Stimulated activated naive CD4-positive, alpha-beta T cell (primary cell): ENCODE measurements around the gene LRRC8C.

ENCODE experiments used
- DNase-seq, 6 experiments: peaks; one replicate each; lab custom pipeline; 2025; lab: John Stamatoyannopoulos, UW

The LRRC8C gene

DNA sequence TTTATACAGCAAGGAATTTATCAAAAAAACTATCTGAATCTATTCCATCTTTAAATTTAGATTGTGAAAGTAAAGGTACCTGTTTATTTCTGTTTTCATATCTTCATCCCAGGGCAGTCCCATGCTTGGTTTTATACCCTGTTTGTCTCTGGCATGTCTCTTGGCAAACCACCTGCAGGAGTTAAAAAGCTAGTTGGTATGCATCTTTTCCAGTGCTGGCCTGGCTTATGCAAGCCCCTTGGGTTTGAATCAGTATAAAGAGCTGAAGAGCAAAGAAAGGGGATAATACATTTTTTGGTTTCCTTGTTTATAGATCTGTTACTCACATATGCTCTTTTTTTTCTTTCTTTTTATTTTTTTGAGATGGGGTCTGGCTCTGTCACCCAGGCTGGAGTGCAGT, 37.8 kb downstream of the LRRC8C start:
- no peak for DNase-seq

DNA sequence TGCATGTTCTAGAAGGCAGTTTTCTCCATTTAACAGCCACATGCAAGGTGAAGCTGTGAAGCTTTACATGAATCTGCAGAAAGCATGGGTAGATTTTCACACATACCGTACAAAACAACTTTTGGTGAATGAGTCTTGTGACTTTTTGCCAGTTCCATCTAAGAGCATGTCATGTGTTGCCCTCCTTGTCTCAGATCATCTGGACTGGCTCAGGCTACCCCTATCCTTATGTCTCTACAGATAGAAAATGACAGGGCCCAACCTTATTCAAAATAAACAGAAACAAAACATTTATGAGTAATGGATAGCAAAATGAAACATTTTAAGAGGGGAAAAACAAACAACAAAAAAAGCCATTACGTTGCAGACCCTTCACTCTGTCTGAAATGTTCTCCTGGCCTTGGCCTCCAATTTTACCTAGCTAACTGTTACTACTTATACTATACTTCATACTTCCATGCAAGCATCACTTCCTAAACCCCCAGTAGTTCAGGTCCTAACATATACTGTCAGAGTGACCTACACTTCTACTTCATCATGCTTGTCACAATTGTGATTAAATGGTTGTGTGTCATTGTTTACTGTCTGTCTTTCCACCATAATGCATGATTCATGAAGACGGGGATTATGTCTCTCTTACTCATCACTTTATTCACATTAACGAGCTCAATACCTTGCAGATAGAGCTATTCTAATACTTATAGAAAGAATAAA, 39.0 kb downstream of the LRRC8C start:
- DNase-seq = no peak

DNA sequence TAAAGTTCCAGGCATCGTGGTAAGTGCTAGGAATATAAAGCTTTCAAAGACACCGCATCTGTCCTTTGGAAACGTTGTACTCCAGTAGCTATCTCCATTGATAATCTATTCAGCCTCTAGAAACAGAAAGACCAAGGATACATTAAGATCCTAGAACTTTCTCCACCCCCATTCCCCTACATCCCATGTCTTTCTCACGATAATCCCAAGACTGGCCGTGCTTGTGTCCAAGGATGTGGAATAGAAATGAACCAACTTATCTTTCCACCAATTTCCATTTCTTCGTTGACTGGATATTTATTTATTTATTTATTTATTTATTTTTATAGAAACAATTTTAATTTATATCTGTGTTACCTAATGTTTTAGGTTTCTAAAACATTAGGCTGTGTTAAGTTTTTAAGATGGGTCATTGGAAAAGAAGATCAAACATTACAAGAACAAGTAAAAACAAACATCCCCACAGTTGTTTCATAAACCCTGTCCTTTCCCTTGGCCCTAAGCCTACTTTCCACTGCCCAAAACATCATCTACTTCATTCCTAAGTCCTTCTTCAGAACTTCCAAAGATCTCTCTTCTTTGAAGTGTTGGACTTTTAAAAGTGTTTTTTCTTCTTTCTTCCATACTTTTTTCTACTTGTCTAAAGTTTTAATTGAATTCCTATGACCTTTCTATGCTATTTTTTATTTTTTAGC, 39.7 kb downstream of the LRRC8C start:
- no peak for DNase-seq

DNA sequence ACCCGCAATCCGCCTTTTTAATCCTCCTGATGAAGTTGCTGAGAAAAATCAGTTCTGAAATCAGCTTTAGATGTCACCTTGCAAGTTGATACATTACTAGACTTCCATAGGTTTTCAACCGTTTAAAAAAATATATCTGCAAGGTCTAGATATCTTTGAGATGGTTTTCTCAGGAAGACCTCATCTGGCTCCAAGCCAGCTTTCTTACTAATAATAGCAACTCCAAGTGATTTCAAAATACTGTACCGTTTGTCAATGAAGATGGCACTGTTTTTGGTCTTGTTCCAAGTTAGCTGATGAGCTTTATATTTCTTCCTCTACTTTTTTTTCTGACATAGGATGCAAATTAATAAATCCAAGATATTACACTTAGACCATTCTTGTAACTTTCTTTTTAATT, 40.3 kb downstream of the LRRC8C start:
- no peak for DNase-seq

DNA sequence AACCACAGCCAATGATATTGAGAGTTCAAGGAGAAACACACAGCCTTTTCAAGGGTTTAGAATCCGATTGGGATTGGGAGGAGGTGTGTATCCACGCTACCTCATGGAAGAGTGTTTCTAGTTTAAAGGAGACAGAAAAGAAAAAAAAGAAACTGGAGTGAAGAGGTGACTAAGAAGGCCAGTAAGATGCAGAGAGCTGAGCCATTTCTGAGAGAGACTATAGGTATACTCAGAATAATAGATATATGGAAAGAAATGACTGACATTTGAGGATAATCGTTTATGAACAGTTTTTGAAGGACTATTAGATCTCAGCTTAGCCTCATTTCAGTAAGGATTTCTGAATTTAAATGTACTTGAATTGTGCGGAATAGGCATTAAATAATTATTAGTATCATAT, 42.8 kb downstream of the LRRC8C start:
- no peak for DNase-seq

DNA sequence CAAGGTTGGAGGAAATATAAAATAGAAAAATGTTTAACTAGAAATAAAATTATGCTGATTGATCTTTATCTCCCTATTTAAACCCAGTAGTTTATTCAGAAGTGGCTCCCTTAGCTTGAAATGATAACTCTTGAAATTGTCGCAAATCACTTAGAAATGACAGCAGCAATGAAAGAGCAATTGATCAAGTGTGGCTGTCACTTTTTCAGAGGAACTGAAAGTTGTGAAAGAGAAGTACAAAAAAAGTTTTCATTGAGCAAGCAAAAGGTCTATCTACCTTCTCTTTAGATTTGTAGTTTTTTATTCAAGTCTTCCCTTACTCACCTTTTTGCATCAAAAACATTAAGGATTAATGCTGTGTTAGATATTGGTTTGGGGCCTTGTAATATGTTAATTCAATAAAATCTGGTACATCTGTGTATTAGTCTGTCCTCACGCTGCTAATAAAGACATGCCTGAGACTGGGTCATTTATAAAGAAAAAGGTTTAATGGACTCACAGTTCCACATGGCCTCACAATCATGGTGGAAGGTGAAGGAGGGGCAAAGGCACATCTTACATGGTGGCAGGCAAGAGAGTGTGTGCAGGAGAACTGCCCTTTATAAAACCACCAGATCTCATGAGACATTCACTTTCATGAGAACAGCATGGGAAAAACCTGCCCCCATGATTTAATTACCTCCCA, 48.3 kb downstream of the LRRC8C start:
- DNase-seq = no peak

DNA sequence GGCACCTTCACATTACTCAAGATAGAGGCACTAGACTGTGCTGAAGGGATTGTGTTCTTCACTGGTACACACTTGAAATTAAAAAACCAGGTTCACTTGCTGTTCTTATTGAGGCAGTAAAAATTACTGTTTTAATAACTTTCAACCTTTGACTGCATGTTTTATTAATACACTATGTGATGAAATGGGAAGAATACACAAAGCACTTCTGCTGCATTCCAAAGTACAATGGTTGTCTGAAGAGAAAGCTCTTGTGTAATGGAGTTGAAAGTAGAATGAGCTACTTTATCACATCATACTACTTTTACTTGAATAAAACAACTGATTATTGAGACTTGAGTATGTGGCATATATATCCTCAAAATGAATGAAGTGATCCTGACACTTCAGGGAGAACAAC, 49.7 kb downstream of the LRRC8C start:
- no peak for DNase-seq

DNA sequence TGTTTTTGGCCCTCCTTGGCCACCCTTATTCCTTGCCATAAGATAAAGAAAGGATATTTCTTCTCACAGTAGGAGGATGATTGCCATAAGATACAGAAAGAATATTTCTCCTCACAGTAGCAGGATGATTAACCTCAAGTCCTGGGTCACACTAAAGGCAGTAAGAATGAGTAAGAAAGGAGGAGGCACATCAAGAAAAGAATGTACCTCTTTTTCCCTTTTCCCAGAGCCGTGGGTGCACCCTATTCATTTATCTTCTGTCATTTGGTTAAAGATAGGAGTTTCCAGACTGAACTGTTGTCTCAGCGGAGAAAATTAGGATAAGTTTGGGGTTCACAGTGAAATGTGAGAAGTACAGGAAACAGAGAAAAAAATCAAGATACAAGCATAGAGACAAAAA, 52.5 kb downstream of the LRRC8C start:
- DNase-seq = no peak

DNA sequence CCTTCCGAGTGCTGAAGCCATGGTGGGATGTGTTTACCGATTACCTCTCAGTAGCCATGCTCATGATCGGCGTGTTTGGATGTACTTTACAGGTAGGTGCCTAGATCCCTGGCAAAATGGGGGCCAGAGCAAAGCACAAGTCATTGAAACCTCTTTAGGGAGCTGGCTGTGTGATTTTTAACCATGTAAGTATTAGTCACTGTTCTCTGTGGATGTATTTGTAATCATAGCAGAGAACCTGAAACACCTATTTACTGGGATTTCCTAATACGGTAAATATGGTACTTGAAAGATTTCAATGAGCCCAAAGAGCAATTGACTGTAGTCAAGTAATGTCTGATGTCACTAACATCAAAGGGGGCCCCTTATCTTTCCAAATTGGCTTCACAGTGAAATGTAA, 53.6 kb downstream of the LRRC8C start:
- DNase-seq = no peak

DNA sequence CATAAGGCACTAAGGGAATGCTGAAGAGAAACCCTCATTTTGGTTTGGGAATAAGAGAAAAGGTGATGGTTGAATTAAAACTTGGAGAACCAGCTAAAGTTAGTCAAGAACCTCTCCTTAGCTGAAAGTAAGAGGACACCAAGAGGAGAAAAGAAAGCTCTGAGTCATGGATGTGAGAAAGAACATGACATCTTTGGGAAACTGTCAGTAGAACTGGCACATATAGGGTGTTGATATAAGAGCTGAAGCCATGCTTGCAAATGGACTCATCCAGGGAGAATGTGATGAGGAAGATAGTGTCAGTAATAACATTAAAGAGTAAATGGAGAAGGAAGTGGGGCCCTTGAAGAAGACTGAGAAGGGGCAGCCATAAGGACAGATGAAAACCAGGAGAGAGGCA, 54.3 kb downstream of the LRRC8C start:
- no peak for DNase-seq

DNA sequence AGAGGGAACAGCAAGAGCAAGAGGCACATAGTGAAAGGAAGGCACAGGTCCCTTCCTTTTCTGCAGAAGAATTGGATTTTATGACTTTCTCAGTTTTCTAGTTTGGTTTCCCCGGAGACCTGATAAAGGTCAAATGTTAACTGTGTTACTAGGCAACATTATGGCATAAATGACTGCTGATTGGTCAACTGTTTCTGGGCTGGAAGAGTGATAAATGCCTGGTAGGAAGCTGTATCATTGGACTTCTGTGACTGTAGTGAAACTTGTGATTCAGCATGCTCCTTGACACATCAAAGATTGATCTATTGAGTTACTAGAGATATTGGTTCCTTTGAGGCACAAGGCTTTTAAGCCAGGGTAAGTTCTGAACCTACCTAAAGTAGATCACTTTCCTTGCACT, 55.7 kb downstream of the LRRC8C start:
- no peak for DNase-seq

DNA sequence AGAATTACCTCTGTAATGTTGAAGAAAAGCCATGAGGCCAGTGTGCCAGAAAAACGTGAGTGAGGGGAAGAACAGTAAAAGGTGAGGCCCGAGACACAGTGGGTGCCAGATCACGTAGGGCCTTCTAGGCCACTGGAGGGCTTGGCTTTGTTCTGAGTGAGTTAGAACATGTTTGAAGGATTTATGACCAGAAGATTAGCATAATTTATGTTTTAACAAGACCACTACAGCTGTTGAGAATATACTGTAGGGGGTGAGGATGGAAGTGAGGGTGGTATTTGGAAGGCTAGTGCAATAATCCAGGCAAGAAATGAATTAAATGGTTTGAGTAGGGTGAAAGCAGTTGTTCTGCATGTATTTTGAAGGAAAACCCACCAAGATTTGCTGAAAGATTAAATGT, 56.3 kb downstream of the LRRC8C start:
- no peak for DNase-seq

DNA sequence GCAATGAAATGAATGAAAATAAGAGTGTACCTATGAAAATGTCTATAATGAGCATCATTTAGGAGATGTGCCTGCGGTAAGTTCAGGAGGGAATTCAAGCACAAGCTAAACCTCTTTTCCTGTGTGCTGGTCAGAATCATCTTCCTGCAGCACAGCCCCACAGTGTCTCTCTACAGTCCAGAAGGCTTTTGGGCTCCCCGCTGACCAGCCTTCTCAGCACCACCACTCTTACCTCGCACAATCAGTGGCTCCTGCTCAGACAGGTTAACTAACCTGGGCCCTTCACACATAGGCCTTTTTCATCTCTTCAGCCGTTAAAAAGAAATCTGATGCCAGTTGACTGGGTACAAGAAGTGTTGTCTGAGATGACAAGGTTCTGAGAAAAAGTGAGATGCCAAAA, 57.7 kb downstream of the LRRC8C start:
- no peak for DNase-seq

DNA sequence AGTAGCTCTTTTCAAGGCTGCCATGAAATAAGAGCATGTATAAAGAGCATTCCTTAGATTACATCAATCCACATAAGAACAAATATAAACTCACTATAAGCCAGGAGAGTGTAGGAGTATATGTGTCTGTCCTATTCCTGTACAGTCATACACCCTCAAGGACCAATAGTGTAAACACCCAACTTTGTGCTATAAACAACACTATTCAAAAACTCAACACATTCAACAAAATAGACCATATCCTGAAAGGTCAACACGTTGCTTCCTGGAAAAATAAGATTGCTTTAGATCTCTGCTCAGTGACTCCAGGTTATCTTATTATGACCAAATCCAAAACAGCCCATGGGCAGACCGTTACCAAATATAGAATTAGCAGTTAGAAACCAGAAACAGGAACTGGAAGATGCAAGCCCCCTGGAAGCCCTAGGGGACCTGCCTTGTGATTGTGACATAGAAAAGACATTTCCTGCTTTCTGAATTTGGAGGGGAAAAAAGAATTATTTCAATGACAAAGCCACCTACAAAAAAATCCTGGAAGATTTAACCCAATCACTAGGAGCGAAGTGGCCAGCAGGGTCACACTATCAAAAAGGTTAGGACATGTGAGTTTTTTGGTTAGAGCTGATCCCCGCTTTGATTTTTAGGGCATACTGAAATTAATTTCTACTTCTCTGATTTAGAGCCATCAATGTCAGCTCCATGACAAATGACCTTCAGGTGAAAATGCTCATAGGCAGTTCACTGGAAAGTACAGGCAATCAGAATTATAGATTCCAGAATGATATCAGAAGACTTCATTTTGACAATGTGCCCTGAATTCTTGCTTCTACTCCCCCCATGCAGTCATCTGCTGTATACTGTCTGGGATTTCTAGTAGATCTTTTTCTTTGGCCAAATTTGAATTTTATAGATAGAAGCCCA, 59.9 kb downstream of the LRRC8C start:
- DNase-seq = no peak

DNA sequence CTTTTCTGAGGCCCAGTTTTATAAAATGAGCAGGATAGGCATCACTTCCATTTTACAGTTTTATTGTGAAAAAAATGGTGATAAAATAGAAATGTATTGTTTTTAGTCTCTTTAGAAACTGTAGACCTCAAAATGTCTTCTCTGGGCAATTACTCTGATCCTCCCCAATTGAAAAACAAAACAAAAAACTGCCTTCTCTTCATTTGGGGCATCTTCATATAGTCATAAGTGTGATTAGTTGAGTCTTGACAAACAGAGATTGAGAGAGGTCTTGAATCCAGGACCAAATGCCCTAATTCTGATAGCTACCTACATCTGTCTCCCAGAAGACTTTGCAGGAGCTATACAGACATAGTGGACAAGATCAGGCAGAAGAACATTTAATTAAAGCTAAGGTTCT, 62.9 kb downstream of the LRRC8C start:
- DNase-seq = no peak

DNA sequence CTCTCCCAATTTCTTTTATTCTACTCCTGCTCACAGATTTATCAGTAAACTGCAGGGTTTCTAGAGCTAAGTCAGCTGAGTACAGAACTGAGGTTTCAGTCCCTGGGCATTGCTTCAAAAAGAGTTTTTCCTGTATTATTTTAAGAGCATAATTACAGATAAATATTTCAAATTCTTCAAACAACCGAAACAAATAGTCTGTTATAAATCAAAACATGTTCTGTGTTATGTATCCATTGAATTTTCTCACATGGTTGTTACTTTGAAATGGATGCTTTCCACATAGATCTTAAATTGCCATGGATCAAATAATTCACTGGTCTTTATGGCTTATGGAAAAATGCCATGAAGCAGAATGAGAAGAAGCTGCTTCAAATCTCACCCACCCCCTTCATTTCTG, 64.5 kb downstream of the LRRC8C start:
- DNase-seq = no peak

DNA sequence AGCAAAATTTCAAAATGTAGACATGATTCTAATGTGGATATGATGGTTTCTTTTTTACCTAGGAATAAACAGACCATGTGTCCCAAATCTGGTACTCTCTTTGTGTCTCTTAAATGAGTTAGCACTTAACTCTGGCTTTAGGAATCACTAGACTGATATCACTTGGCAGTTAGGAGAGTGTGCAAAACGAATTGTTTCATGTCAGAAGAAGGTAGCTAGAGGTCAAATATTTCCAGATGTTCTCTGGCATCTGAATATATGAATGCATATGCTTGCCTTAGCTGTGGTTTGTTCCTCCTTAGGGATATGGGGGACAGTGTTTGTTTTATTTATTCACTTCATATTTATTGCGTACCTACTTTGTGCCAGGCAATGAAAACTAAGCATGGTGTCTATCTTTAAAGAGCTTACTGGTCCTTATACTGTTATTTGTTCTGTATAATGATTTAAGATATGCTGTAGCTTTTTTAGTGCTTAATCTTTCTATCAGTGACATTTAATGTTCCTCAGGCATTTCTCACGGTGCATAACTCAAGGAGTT, 65.2 kb downstream of the LRRC8C start:
- DNase-seq = no peak

DNA sequence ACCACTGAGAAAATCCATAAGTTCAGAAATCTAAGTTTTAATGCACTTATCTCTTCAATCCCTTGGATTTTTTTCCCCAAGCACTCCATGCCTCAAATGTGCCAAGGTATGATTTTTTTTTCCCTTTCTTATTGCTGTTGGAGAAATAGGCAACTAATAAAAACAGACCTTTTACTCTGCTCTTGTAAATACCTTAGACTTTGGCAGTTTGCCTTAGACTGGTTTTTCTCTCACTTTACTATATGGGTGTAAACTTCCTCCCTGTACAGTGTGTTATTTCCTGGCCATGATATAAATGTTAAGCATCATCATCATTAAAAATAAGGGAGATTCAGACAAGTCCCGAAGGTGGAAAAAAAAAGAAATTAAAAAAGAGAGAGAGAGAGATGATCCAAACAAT, 65.7 kb downstream of the LRRC8C start:
- peak in 2 of 6 experiments; percentile 12 to 13 for DNase-seq

DNA sequence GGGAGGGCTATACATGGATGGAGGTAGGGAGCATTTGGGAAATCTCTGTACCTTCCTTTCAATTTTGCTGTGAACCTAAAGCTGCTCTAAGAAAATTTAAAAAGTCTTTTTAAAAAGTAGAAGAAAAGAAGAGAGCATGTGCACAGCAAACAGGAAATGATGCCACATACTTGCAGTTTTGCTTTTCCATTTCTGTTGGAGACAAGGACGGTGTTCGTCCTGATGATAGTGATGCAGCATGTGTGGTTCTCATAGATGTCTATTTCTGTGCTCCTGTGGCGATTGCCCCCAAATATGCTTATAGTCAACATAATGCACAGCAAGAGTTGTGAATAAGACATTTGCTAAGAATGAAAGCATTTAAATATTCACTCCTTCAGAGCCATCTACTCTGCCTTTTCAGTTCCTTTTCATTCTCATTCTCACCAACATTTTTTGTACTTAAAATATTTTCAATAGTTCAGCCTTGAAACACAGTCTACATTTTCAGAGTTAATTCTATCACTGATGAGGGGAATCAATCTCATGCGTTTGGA, 66.6 kb downstream of the LRRC8C start:
- no peak for DNase-seq

DNA sequence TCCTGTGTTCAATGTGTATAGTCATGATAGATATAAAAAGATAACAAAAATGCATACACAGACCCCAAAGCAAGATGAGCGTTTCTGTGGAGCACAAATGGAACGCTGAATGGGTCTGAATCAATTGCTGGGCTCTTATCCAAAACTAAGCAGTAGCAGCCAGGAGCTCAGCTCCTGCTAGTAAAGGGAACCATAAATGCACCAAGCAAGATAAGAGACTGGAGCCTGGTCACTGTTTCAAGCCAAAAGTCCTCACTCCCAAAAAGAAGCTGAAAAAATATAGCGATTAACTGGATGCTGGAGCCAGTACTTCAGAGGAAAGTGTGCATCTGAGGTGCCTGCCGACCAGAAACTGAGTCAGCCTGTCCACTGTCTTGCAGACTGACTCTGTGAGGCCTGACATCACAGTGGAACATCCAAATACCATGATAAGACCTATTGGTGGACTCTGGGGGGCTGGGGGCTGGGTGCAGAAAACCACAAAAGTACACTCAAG, 68.9 kb downstream of the LRRC8C start:
- DNase-seq = no peak

DNA sequence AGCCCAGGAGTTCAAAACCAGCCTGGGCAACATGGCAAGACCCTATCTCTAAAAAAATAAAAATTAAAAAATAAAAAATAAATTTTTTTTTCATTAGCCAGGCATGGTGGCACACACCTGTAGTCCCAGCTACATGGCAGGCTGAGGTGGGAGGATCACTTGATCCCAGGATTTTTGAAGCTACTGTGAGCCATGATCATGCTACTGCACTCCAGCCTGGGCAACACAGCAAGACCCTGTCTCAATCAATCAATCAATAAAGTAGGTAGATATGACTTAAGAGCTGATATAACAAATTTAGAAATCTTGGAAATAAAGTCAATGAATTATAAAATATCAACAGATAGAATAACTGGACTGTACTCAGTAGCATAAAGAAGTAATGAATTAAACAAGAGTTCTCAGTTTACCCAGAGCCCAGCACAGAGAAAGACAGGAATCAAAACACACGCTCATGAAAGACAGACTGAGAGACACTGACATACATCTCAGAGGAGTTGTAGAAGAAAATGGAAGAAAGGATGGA, 69.7 kb downstream of the LRRC8C start:
- no peak for DNase-seq
